ENCODE results near the gene RSRP1.

GRCh38 chr1:25205786-25206185 lies 41.5 kb downstream of the RSRP1 start:
- TF ChIP-seq CTCF (IDR thresholded peaks at IDR 0.05) = no peak
- no peak for TF ChIP-seq POLR2A (IDR thresholded peaks at IDR 0.05)

Measured in Peyer's patch (tissue), 4 donors.